ENCODE results near the gene HMX2. TPM values are rescaled to one million over a fixed set of nuclear protein-coding genes. Genes with fewer than 3 reads are reported as not detected.

HMX2 gene
- total and polyA plus RNA-seq, 2 of the 13 experiments (the other 11 are each of a cell fraction or from before 2014, with no cell fraction given), result not detected

DNA sequence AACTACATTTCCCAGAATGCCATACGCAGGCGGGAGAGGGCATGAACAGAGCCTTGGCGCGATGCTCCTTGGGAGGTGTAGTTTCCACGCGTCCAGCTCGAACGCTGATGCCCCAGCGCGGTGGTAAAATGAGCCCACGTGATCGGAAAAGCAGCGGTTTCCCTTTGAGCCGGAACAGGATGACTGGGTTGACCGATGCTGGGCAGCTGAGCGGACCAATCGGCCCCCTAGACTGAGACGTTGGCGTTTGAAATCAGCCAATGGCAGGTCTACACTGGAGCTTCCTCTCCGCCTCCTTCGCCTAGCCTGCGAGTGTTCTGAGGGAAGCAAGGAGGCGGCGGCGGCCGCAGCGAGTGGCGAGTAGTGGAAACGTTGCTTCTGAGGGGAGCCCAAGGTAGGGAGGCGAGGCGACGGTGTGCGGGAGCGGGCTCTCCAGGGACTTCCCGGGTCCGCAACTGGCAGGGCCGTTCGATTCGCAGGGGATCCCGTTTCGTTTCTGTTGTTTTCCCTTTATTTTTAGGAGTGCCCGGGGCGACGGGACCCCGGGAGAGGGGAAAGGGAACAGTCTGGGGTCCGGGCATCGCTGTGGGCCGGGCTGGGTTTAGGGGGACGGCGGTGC, 6.3 kb downstream of the HMX2 start, which contains the start of gene BUB3 (continued):
- TF ChIP-seq, protein P1, sequence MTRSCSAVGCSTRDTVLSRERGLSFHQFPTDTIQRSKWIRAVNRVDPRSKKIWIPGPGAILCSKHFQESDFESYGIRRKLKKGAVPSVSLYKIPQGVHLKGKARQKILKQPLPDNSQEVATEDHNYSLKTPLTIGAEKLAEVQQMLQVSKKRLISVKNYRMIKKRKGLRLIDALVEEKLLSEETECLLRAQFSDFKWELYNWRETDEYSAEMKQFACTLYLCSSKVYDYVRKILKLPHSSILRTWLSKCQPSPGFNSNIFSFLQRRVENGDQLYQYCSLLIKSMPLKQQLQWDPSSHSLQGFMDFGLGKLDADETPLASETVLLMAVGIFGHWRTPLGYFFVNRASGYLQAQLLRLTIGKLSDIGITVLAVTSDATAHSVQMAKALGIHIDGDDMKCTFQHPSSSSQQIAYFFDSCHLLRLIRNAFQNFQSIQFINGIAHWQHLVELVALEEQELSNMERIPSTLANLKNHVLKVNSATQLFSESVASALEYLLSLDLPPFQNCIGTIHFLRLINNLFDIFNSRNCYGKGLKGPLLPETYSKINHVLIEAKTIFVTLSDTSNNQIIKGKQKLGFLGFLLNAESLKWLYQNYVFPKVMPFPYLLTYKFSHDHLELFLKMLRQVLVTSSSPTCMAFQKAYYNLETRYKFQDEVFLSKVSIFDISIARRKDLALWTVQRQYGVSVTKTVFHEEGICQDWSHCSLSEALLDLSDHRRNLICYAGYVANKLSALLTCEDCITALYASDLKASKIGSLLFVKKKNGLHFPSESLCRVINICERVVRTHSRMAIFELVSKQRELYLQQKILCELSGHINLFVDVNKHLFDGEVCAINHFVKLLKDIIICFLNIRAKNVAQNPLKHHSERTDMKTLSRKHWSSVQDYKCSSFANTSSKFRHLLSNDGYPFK (CRISPR knock-in tag; IDR thresholded peaks at IDR 0.05; ENCODE audit: borderline replicate concordance), result peak; percentile 55; the same call in 1 of the 2 replicates
- TF ChIP-seq ZNF879 (CRISPR knock-in tag; IDR thresholded peaks at IDR 0.05), result 0 out of 2 replicates have a peak, but pooled peaks have one; percentile 62
- TF ChIP-seq KLF15 (CRISPR knock-in tag; IDR thresholded peaks at IDR 0.05; ENCODE audit: borderline replicate concordance), result no peak
- TF ChIP-seq, protein P2, sequence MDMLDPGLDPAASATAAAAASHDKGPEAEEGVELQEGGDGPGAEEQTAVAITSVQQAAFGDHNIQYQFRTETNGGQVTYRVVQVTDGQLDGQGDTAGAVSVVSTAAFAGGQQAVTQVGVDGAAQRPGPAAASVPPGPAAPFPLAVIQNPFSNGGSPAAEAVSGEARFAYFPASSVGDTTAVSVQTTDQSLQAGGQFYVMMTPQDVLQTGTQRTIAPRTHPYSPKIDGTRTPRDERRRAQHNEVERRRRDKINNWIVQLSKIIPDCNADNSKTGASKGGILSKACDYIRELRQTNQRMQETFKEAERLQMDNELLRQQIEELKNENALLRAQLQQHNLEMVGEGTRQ (IDR thresholded peaks at IDR 0.05; ENCODE audit: low read depth, low read length), result peak; percentile 96
- TF ChIP-seq, protein P2 (CRISPR knock-in tag; IDR thresholded peaks at IDR 0.05; ENCODE audit: borderline replicate concordance), result peak; percentile 98; the same call in 1 of the 2 replicates

Measured in HepG2 (cell line).